ENCODE measurements around the gene TMEM198. TPM values are rescaled to one million over a fixed set of nuclear protein-coding genes. Genes with fewer than 3 reads are reported as not detected.

TMEM198 gene
- total and polyA plus RNA-seq, 7 donors: 0.61 to 3.7 (median 2.1) TPM

DNA sequence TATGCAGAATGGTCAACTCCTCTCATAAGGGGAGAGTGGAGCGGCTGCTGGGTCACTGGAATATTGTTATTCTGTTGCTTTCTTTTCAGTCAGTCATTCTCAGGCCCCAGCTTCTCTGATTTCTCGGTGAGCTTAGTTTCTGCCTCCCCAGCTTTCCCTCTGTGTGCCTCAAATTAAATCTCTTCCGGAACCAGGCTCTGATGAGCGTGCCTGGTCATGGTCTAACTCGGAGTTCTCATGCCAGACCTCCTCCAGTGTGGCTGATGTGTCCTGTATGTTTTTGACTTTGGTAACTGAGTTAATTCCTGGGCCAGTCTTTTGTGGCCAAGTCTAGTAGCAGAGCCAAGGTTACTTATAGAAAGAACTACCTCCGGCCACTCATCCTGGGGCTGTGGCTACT is 48.9 kb downstream of the TMEM198 start:
- H3K4me1 ChIP-seq: no peaks in the 10 kb centered on the region
- WGBS, 3 donors: 41 to 63% (median 52%) methylated on average over 6 of the region's 6 CpGs
- no peak overlapping the region for H3K27ac ChIP-seq
- no peak overlapping the region for H3K4me3 ChIP-seq
- no peaks in the 10 kb centered on the region for H3K9me3 ChIP-seq
- DNase-seq: no peak
- no peaks in the 10 kb centered on the region for H3K36me3 ChIP-seq (ENCODE audit: insufficient read depth in 1 of 2, low read depth in 1 of 2)
- intact Hi-C loops (cut with DNase I): no loop called here
- no peaks in the 10 kb centered on the region for H3K27me3 ChIP-seq (ENCODE audit: insufficient read depth in 3 of 3, low read length in 2 of 3)
- no peak for ATAC-seq
- TF ChIP-seq, protein P1, sequence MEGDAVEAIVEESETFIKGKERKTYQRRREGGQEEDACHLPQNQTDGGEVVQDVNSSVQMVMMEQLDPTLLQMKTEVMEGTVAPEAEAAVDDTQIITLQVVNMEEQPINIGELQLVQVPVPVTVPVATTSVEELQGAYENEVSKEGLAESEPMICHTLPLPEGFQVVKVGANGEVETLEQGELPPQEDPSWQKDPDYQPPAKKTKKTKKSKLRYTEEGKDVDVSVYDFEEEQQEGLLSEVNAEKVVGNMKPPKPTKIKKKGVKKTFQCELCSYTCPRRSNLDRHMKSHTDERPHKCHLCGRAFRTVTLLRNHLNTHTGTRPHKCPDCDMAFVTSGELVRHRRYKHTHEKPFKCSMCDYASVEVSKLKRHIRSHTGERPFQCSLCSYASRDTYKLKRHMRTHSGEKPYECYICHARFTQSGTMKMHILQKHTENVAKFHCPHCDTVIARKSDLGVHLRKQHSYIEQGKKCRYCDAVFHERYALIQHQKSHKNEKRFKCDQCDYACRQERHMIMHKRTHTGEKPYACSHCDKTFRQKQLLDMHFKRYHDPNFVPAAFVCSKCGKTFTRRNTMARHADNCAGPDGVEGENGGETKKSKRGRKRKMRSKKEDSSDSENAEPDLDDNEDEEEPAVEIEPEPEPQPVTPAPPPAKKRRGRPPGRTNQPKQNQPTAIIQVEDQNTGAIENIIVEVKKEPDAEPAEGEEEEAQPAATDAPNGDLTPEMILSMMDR (IDR thresholded peaks at IDR 0.05): no peak

DNA sequence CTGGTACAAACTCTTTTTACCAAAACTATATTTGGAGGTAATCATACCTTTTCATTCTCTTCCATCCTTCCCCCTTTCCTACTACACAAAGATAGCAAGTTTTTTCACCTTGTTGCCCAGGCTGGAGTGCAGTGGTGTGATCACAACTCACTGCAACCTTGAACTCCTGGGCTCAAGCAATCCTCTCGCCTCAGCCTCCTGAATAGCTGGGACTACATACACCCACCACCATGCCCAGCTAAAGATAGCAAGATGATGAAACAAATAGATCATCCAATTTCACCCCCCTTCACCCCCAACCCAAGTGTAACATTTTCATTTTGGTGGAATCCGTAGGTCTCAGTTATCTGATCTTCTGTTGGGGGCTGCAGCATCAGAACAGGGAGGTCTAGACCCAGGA is 49.3 kb downstream of the TMEM198 start:
- Histone ChIP-seq H3K27me3 (ENCODE audit: insufficient read depth in 3 of 3, low read length in 2 of 3) (no peaks in the 10 kb centered on the region), H3K4me3 (no peak overlapping the region), H3K4me1 (no peaks in the 10 kb centered on the region), H3K9me3 (no peaks in the 10 kb centered on the region), H3K36me3 (ENCODE audit: insufficient read depth in 1 of 2, low read depth in 1 of 2) (no peaks in the 10 kb centered on the region), H3K27ac (no peak overlapping the region)
- DNase-seq (no peak), ATAC-seq (no peak)
- TF ChIP-seq, protein P1 (IDR thresholded peaks at IDR 0.05): no peak
- intact Hi-C loops (cut with DNase I): no loop called here
- WGBS, 3 donors: 79 to 85% (median 81%) methylated on average over 2 of the region's 2 CpGs

DNA sequence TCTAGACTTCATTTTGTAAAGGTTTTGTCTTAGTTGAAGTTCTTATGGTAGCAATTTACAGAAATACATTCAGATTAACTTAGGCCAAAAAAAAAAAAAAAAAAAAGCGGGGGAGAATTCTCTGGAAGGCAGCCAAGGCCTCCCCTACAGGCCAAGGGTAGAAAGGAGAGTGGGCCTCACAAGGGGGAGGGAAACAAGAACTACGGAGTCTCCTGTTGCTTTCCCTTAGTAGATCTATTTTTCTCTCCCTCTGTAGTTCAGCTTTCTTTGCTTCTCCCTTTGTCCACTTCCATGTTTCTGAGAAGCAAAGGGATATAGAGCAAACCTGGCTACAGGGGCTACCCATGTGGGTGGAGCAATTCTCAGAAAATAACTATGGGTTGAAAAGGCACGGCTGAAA is 51.4 kb downstream of the TMEM198 start:
- WGBS, 3 donors: 53 to 68% (median 65%) methylated on average over 3 of the region's 3 CpGs
- Histone ChIP-seq H3K4me1 (no peaks in the 10 kb centered on the region), H3K27ac (no peak overlapping the region), H3K36me3 (ENCODE audit: insufficient read depth in 1 of 2, low read depth in 1 of 2) (no peaks in the 10 kb centered on the region), H3K9me3 (no peaks in the 10 kb centered on the region), H3K4me3 (no peak overlapping the region), H3K27me3 (ENCODE audit: insufficient read depth in 3 of 3, low read length in 2 of 3) (no peaks in the 10 kb centered on the region)
- intact Hi-C loops (cut with DNase I): no loop called here
- TF ChIP-seq, protein P1 (IDR thresholded peaks at IDR 0.05): no peak
- DNase-seq (no peak), ATAC-seq (no peak)

DNA sequence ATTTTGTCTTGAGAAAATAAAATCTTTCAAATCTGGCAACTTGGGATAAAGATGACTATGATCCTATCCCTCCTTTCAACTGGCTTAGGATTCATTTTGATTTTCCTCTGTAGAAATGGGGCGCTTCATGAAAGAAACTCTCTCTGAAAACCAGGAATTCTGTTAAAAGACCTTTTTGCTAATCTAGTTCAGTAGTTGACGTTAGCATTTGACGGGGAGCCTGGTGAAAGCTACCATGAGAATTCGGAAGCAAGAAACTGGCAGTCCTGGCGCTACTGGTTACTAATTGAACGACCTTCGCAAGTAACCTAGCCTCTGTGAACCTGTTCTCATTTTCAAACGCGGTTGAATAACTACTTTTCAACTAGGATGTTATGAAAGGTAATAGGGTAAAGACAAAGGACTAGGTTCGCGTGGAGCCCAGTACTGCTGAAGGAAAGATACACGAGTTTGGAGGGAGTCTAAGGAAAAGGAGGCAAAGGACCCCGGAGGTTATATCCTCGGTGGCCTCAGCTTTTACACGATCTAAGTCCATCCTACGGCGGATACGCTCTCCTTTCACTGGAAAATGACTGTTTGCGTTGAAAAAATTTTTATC is 53.2 kb downstream of the TMEM198 start:
- H3K9me3 ChIP-seq: no peaks in the 10 kb centered on the region
- H3K4me3 ChIP-seq: peak overlapping the region; percentile 82
- WGBS, 3 donors: 6 to 8% (median 8%) methylated on average over 19 of the region's 19 CpGs
- intact Hi-C loops (cut with DNase I): loop anchor here in 1 of 2 donors (1.0 kb wide), 1 partner anchor 45 kb away; no protein-coding TSS in a partner anchor
- ATAC-seq (peak in 2 of 4 donors; percentile 2 to 20), DNase-seq (no peak)
- H3K27me3 ChIP-seq (ENCODE audit: insufficient read depth in 3 of 3, low read length in 2 of 3): no peaks in the 10 kb centered on the region
- H3K36me3 ChIP-seq (ENCODE audit: insufficient read depth in 1 of 2, low read depth in 1 of 2): peaks cover 0 to 11% of the 10 kb centered on the region in 2 donors
- no peaks in the 10 kb centered on the region for H3K4me1 ChIP-seq
- H3K27ac ChIP-seq: peak overlapping the region; percentile 94
- TF ChIP-seq, protein P1 (IDR thresholded peaks at IDR 0.05): no peak

Measured in psoas muscle (tissue), 8 donors.